Measurements from ENCODE around the gene BMP3. TPM values are rescaled to one million over a fixed set of nuclear protein-coding genes. Genes with fewer than 3 reads are reported as not detected.
A peak's percentile ranks its signal among the peaks of the same experiment; 100 is the strongest.

Gene BMP3
- total and polyA plus RNA-seq, 8 donors: 0.02 to 0.09 (median 0.04) TPM; not detected in 3

- peak; percentile 40 to 67 (median 42) for TF ChIP-seq CTCF (IDR thresholded peaks at IDR 0.05)
- intact Hi-C loops (cut with DNase I): loop anchor here in 2 of 3 donors (5.0 to 10.0 kb wide), 2 partner anchors 678 to 690 kb away; no protein-coding TSS in a partner anchor
- no peak for FAIRE-seq
- peaks cover 0 to 6% (median 0%) of the 10 kb centered on the region in 3 donors for H3K4me1 ChIP-seq
- WGBS, 2 donors: 29% methylated on average over 7 of the region's 7 CpGs
- peak; percentile 75 to 93 (median 86) for ATAC-seq
- H3K27me3 ChIP-seq: no peaks in the 10 kb centered on the region
- H3K27ac ChIP-seq: no peak overlapping the region
- no peaks in the 10 kb centered on the region for H3K36me3 ChIP-seq
- DNase-seq: peak in 5 of 6 donors; percentile 19 to 72 (median 55)
- H3K9me3 ChIP-seq: no peaks in the 10 kb centered on the region
- no peak overlapping the region for H3K4me3 ChIP-seq
These were observed 21.9 kb downstream of the BMP3 start for GRCh38 chr4:81052119-81053068.

GRCh38 chr4:81058621-81059020 lies 28.1 kb downstream of the BMP3 start:
- H3K36me3 ChIP-seq: no peaks in the 10 kb centered on the region
- WGBS, 2 donors: 19 to 52% methylated on average over 1 of the region's 1 CpG
- FAIRE-seq: no peak

GRCh38 chr4:81060587-81061343 lies 30.3 kb downstream of the BMP3 start:
- intact Hi-C loops (cut with DNase I): no loop called here
- no peaks in the 10 kb centered on the region for H3K9me3 ChIP-seq
- ATAC-seq (no peak), FAIRE-seq (no peak), DNase-seq (no peak)
- H3K36me3 ChIP-seq: no peaks in the 10 kb centered on the region
- WGBS, 2 donors: 73 to 79% methylated on average over 6 of the region's 6 CpGs
- no peaks in the 10 kb centered on the region for H3K27me3 ChIP-seq
- H3K4me1 ChIP-seq: no peaks in the 10 kb centered on the region
- H3K27ac ChIP-seq: no peak overlapping the region
- no peak for TF ChIP-seq CTCF (IDR thresholded peaks at IDR 0.05)
- no peak overlapping the region for H3K4me3 ChIP-seq

More at GRCh38 chr4:81058621-81059020, 28.1 kb downstream of the BMP3 start:
- no peak for TF ChIP-seq CTCF (IDR thresholded peaks at IDR 0.05)
- Histone ChIP-seq H3K4me3 (no peak overlapping the region), H3K4me1 (no peaks in the 10 kb centered on the region), H3K27me3 (no peaks in the 10 kb centered on the region), H3K9me3 (no peaks in the 10 kb centered on the region), H3K27ac (no peak overlapping the region)
- DNase-seq (no peak), ATAC-seq (no peak)
- intact Hi-C loops (cut with DNase I): loop anchor here in 1 of 3 donors (10.0 kb wide), 1 partner anchor 684 kb away; no protein-coding TSS in a partner anchor

- H3K4me1 ChIP-seq: no peaks in the 10 kb centered on the region
- no peaks in the 10 kb centered on the region for H3K27me3 ChIP-seq
- H3K27ac ChIP-seq: no peak overlapping the region
- FAIRE-seq (no peak), ATAC-seq (no peak), DNase-seq (no peak)
- no peak overlapping the region for H3K4me3 ChIP-seq
- intact Hi-C loops (cut with DNase I): no loop called here
- H3K9me3 ChIP-seq: no peaks in the 10 kb centered on the region
- no peak for TF ChIP-seq CTCF (IDR thresholded peaks at IDR 0.05)
- no peaks in the 10 kb centered on the region for H3K36me3 ChIP-seq
These were observed 30.8 kb downstream of the BMP3 start for GRCh38 chr4:81061344-81061730.
